ENCODE data around the gene MUC5AC.

MUC5AC gene

GRCh38 chr11:1233351-1234053 lies 75.7 kb downstream of the MUC5AC start:
- CTCF ChIA-PET, result no interaction called here
- TF ChIP-seq NFRKB (IDR thresholded peaks at IDR 0.05) (no peak), TARDBP (IDR thresholded peaks at IDR 0.05) (no peak), ARNT (IDR thresholded peaks at IDR 0.05) (no peak), FOXK2 (IDR thresholded peaks at IDR 0.05) (no peak), HDGF (IDR thresholded peaks at IDR 0.05; ENCODE audit: borderline replicate concordance) (no peak), SUZ12 (IDR thresholded peaks at IDR 0.05) (no peak), L3MBTL2 (conservative IDR thresholded peaks at IDR 0.05) (no peak), SP1 (IDR thresholded peaks at IDR 0.05) (no peak), FOXA1 (IDR thresholded peaks at IDR 0.05) (no peak), LEF1 (IDR thresholded peaks at IDR 0.05; ENCODE audit: borderline replicate concordance) (no peak), CTBP1 (IDR thresholded peaks at IDR 0.05; ENCODE audit: borderline replicate concordance) (no peak), FOXM1 (IDR thresholded peaks at IDR 0.05; ENCODE audit: borderline replicate concordance) (no peak), ELF4 (IDR thresholded peaks at IDR 0.05) (no peak)
- TF ChIP-seq, protein P1, sequence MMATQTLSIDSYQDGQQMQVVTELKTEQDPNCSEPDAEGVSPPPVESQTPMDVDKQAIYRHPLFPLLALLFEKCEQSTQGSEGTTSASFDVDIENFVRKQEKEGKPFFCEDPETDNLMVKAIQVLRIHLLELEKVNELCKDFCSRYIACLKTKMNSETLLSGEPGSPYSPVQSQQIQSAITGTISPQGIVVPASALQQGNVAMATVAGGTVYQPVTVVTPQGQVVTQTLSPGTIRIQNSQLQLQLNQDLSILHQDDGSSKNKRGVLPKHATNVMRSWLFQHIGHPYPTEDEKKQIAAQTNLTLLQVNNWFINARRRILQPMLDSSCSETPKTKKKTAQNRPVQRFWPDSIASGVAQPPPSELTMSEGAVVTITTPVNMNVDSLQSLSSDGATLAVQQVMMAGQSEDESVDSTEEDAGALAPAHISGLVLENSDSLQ (IDR thresholded peaks at IDR 0.05), result no peak

GRCh38 chr11:1234054-1234720 lies 76.4 kb downstream of the MUC5AC start:
- CTCF ChIA-PET, result no interaction called here
- TF ChIP-seq, protein P1 (IDR thresholded peaks at IDR 0.05), result no peak
- TF ChIP-seq SUZ12 (IDR thresholded peaks at IDR 0.05), result no peak
- no peak for TF ChIP-seq ELF4 (IDR thresholded peaks at IDR 0.05)
- no peak for TF ChIP-seq L3MBTL2 (conservative IDR thresholded peaks at IDR 0.05)
- no peak for TF ChIP-seq CTBP1 (IDR thresholded peaks at IDR 0.05; ENCODE audit: borderline replicate concordance)
- no peak for TF ChIP-seq FOXM1 (IDR thresholded peaks at IDR 0.05; ENCODE audit: borderline replicate concordance)
- no peak for TF ChIP-seq FOXA1 (IDR thresholded peaks at IDR 0.05)
- no peak for TF ChIP-seq TARDBP (IDR thresholded peaks at IDR 0.05)
- TF ChIP-seq BHLHE40 (IDR thresholded peaks at IDR 0.05; ENCODE audit: borderline replicate concordance), result no peak
- TF ChIP-seq ZNF384 (IDR thresholded peaks at IDR 0.05), result no peak
- no peak for TF ChIP-seq NFRKB (IDR thresholded peaks at IDR 0.05)
- TF ChIP-seq FOXK2 (IDR thresholded peaks at IDR 0.05), result no peak
- no peak for TF ChIP-seq ARNT (IDR thresholded peaks at IDR 0.05)
- no peak for TF ChIP-seq LEF1 (IDR thresholded peaks at IDR 0.05; ENCODE audit: borderline replicate concordance)
- TF ChIP-seq SP1 (IDR thresholded peaks at IDR 0.05), result no peak
- no peak for TF ChIP-seq HDGF (IDR thresholded peaks at IDR 0.05; ENCODE audit: borderline replicate concordance)
- DNase-seq (ENCODE audit: extremely low spot score), result no peak

More at GRCh38 chr11:1233351-1234053, 75.7 kb downstream of the MUC5AC start:
- POLR2A ChIA-PET, result no interaction called here
- no peak for DNase-seq (ENCODE audit: extremely low spot score)

GRCh38 chr11:1234771-1235305 lies 77.1 kb downstream of the MUC5AC start:
- ChIA-PET POLR2A (no interaction called here), CTCF (interaction anchor here (0.6 kb wide), 1 partner anchor 120 kb away, joined by 3 read pairs; no protein-coding TSS in a partner anchor)
- no peak for DNase-seq (ENCODE audit: extremely low spot score)
- no peak for TF ChIP-seq CTBP1 (IDR thresholded peaks at IDR 0.05; ENCODE audit: borderline replicate concordance)
- TF ChIP-seq TARDBP (IDR thresholded peaks at IDR 0.05), result no peak
- TF ChIP-seq ARNT (IDR thresholded peaks at IDR 0.05), result no peak
- TF ChIP-seq FOXK2 (IDR thresholded peaks at IDR 0.05), result no peak
- no peak for TF ChIP-seq FOXM1 (IDR thresholded peaks at IDR 0.05; ENCODE audit: borderline replicate concordance)
- no peak for TF ChIP-seq LEF1 (IDR thresholded peaks at IDR 0.05; ENCODE audit: borderline replicate concordance)
- TF ChIP-seq BHLHE40 (IDR thresholded peaks at IDR 0.05; ENCODE audit: borderline replicate concordance), result no peak
- no peak for TF ChIP-seq ZNF384 (IDR thresholded peaks at IDR 0.05)
- no peak for TF ChIP-seq HDGF (IDR thresholded peaks at IDR 0.05; ENCODE audit: borderline replicate concordance)
- TF ChIP-seq L3MBTL2 (conservative IDR thresholded peaks at IDR 0.05), result no peak
- TF ChIP-seq, protein P1 (IDR thresholded peaks at IDR 0.05), result no peak
- no peak for TF ChIP-seq SP1 (IDR thresholded peaks at IDR 0.05)
- no peak for TF ChIP-seq FOXA1 (IDR thresholded peaks at IDR 0.05)
- no peak for TF ChIP-seq ELF4 (IDR thresholded peaks at IDR 0.05)
- TF ChIP-seq SUZ12 (IDR thresholded peaks at IDR 0.05), result no peak

More at GRCh38 chr11:1234054-1234720, 76.4 kb downstream of the MUC5AC start:
- POLR2A ChIA-PET, result no interaction called here

GRCh38 chr11:1235306-1235900 lies 77.7 kb downstream of the MUC5AC start:
- POLR2A ChIA-PET, result no interaction called here
- CTCF ChIA-PET, result interaction anchor here (0.6 kb wide), 1 partner anchor 121 kb away, joined by 3 read pairs; no protein-coding TSS in a partner anchor
- no peak for TF ChIP-seq FOXA1 (IDR thresholded peaks at IDR 0.05)
- no peak for DNase-seq (ENCODE audit: extremely low spot score)

GRCh38 chr11:1235901-1236315 lies 78.2 kb downstream of the MUC5AC start:
- no peak for DNase-seq (ENCODE audit: extremely low spot score)
- POLR2A ChIA-PET, result no interaction called here
- CTCF ChIA-PET, result no interaction called here
- no peak for TF ChIP-seq FOXM1 (IDR thresholded peaks at IDR 0.05; ENCODE audit: borderline replicate concordance)
- no peak for TF ChIP-seq TARDBP (IDR thresholded peaks at IDR 0.05)
- TF ChIP-seq NFRKB (IDR thresholded peaks at IDR 0.05), result no peak
- no peak for TF ChIP-seq ZNF384 (IDR thresholded peaks at IDR 0.05)
- TF ChIP-seq FOXK2 (IDR thresholded peaks at IDR 0.05), result no peak
- no peak for TF ChIP-seq HDGF (IDR thresholded peaks at IDR 0.05; ENCODE audit: borderline replicate concordance)
- no peak for TF ChIP-seq SP1 (IDR thresholded peaks at IDR 0.05)

Data from HEK293T (cell line).